GM18951 (cell line): ENCODE data around the gene COMMD9.

Source experiments
- POLR2A ChIP-seq: IDR thresholded peaks from 4 replicates; pipeline ENCODE4 v1.6.1; 2011; ENCODE audit warnings: mild to moderate bottlenecking; ENCODE audit not compliant: insufficient read length, insufficient read depth; ENCODE audit errors: extremely low read depth
- in situ Hi-C: fragments of 300-500 bp; cut with MboI; formaldehyde crosslinking; loops from one replicate; pipeline ENCODE4 v1.12.0; 2022; ENCODE audit warnings: low sequenced_read_pairs, mixed read lengths, inconsistent platforms; ENCODE audit not compliant: unreplicated experiment

COMMD9 gene

DNA sequence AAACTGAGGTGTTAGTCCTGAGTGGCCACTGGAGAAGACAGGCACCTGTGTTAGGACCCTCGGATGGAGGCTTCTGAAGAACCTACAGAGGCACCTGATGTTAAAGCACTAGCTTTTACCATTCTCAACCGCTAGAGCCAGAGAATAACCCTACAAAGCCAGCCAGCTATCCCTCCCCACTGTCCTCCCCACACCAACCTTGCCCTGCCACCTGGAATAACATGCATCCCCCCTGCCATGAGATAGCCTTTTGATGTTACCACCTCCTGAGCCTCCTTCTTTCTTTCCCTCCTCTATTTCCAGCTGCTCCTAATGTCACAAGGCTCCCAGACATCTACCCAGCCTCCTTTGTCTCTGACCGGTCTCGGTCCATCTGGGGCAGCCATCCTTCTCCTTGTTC is 28.1 kb downstream of the COMMD9 start:
- in situ Hi-C loops, result loop anchor here (10.0 kb wide), 1 partner anchor 646 kb away; the partner anchor contains the start of gene FJX1
- no peak for TF ChIP-seq POLR2A

- TF ChIP-seq POLR2A, result no peak
- in situ Hi-C loops, result no loop called here
Measured at GRCh38 chr11:36258730-36259360, 30.4 kb downstream of the COMMD9 start.

DNA sequence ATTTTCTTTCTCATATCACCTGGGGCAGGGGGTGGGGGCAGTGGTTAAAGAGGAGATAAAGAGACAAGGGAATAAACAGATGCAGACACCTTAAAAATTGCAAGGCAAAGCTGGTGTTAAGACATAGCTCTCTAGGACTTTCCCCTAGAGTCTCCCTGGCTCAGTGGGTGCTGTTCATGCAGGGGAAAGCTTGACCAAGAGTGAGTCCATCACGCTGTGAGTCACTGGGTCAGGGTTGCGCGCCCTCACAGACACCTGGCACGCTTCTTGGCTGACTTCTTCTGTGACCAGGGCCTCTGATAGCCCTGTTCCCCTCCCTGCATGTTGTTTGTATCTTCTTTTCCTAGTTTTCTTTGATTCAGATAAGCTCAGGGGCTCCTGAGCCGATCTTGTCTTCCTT is 31.9 kb downstream of the COMMD9 start:
- TF ChIP-seq POLR2A, result no peak
- in situ Hi-C loops, result no loop called here

GRCh38 chr11:36254713-36255112 is 34.5 kb downstream of the COMMD9 start:
- in situ Hi-C loops, result no loop called here
- TF ChIP-seq POLR2A, result no peak

GRCh38 chr11:36253238-36253637 is 36.0 kb downstream of the COMMD9 start:
- in situ Hi-C loops, result no loop called here
- no peak for TF ChIP-seq POLR2A

DNA sequence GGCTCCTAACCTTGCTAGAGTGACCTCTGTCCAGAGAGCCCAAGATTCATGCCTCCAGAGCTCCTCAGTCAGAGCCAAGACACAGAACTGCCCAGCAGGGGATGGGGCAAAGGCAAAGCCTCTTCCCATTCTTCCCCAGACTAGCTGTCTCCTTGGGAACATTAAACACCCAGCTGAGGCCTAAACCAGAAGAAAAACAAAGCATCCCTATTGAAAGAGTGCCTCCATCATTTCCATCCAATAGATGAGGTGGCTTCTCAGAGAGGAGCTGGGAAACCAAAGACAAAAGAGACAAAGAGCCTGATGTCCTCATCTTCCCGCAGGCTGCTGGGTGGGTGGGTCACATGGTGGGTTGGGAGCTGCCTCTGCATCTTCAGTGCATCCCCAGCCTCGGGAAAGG is 37.4 kb downstream of the COMMD9 start:
- TF ChIP-seq POLR2A, result no peak
- in situ Hi-C loops, result no loop called here

DNA sequence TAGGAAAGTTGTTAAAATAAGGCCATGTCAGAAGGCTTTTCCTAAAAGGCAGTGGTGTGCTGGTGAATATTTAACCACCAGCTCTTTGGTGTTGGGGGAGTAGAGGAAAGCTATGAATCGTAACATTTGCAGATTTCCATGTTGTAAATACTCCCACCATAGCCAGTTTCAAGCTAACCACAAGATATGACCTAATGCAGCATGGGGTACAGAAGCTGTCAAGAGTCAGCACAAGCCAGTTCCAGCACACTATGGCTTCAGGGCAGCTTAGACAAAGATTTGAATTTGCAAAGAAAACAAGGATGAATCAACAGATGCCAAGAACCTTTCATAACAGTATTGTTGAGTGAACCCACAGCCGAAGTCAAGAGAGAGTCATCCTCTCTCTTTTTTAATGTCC is 40.0 kb downstream of the COMMD9 start:
- TF ChIP-seq POLR2A, result no peak
- in situ Hi-C loops, result no loop called here

DNA sequence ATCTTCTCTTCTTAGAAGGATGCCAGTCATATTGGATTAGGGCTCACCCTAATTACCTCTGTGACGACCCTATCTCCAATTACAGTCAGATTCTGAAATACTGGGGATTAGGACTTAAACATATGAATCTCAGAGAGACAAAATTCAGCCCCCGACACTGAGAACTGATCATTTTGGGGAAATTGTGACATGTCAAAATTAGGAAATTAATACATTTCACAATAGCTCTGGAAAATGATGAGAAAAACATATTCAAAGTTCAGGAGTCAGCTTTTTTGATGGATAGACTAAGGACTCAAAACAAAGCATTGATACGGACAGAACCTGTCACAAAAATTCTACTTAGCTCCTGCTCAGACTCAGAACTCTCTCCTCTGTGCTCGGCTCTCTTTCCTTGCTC is 40.8 kb downstream of the COMMD9 start:
- TF ChIP-seq POLR2A, result no peak

DNA sequence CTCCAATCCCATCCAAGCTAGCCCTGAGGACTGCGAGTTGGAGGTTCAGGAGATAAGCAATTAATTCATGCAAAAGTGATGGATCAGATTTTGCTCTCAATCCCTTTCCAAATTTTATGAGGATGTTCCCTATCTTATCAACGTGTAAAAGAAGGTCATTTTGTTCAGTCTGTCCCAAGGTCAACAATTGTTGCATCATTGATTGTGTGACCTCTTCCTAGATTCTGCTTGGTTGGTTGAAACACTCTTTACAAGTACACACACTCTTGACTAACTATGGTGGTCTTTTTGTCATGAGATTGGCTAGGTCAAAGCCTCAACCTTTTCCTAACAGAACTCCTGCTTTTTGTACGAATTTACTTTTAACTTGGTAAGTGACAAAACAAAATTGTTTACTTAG is 41.7 kb downstream of the COMMD9 start:
- in situ Hi-C loops, result no loop called here
- TF ChIP-seq POLR2A, result no peak

More for the DNA sequence above, 40.8 kb downstream of the COMMD9 start:
- in situ Hi-C loops, result no loop called here

DNA sequence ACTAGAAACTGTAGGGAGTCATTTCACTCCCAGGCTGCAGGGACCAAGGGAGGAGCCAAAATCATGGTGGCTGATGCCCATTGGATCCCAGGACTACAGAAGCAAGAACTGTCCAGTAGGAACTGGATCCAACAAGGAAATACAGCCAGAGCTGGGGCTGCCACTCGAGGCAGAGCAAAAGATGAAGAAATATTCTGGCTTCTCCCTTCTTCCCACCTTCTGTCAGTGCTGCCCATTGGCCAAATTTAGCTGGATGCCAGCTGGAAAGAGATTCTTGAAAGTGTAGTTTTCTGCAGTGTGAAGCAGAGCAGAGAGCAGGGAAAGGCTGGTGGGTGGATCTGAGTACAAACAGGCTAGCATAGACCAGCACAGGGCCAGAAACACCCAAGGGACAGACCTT is 45.6 kb downstream of the COMMD9 start:
- no peak for TF ChIP-seq POLR2A
- in situ Hi-C loops, result no loop called here

DNA sequence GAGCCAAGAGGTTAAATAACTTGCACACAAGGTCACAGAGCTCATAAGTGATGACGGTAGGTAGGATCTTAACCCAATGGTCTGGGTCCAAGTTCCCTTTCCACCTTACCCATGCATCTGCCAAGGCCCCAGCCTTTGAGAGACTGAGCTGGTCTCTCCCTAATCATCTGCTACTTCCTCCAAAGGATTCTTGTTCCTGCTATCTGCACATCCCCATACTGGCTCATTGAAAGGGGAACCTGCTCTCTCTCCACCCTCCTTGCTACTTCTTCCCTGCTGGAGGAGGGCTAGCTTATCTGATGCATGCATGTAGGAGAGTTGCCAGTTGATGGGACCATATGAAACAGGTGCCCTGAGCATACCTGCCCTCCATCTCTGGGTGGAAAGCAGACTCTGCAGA is 47.7 kb downstream of the COMMD9 start:
- TF ChIP-seq POLR2A, result no peak
- in situ Hi-C loops, result no loop called here

GRCh38 chr11:36240801-36241200 is 48.4 kb downstream of the COMMD9 start:
- in situ Hi-C loops, result no loop called here
- no peak for TF ChIP-seq POLR2A

- no peak for TF ChIP-seq POLR2A
Measured at GRCh38 chr11:36240173-36240572, 49.1 kb downstream of the COMMD9 start.

DNA sequence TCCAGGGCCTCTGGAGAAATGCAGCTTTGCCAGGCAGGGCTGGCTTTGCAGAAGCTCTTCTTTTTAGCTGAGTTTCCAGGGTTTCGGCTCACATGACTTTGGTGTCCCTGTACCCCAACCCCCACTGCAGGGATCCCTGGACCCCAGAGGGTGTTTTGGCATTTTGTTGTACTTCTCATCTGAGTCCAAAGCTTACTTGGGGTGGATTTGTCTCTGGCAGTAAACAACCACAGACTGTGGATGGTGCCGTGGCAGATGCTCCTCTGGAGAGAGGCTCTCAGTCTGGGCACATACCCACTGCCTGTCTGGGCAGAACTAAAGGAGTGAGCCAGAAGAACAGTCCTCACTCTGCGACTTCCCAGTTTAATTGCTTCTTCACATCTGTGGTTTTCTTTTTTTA is 49.6 kb downstream of the COMMD9 start:
- in situ Hi-C loops, result no loop called here

More at GRCh38 chr11:36240173-36240572, 49.1 kb downstream of the COMMD9 start:
- in situ Hi-C loops, result no loop called here

DNA sequence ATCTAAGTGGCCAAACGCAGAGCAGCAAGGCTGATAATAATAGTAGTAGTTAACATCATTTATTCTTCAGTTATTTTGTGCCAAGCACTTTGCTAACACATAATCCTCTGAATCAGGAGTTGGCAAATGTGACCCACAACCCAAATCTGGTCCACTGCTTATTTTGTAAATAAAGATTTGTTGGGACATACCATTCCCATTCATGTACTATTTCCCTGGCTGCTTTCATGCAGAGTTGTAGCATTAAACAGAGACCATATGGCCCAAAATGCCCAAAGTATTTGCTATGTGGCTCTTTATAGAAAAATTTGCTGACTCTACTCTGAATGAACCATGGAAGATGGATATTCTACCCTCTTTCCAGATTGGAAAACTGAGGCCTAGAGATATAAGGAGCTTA is 50.3 kb downstream of the COMMD9 start:
- no peak for TF ChIP-seq POLR2A
- in situ Hi-C loops, result no loop called here

More for the DNA sequence above, 49.6 kb downstream of the COMMD9 start:
- TF ChIP-seq POLR2A, result no peak
